Measurements from ENCODE around the gene FRAT1.
"Not testable (repeated sequence)": the region's sequence is repeated elsewhere in the genome, so short reads cannot be mapped to it uniquely, and the experiment has no call there.

The FRAT1 gene, protein sequence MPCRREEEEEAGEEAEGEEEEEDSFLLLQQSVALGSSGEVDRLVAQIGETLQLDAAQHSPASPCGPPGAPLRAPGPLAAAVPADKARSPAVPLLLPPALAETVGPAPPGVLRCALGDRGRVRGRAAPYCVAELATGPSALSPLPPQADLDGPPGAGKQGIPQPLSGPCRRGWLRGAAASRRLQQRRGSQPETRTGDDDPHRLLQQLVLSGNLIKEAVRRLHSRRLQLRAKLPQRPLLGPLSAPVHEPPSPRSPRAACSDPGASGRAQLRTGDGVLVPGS

DNA sequence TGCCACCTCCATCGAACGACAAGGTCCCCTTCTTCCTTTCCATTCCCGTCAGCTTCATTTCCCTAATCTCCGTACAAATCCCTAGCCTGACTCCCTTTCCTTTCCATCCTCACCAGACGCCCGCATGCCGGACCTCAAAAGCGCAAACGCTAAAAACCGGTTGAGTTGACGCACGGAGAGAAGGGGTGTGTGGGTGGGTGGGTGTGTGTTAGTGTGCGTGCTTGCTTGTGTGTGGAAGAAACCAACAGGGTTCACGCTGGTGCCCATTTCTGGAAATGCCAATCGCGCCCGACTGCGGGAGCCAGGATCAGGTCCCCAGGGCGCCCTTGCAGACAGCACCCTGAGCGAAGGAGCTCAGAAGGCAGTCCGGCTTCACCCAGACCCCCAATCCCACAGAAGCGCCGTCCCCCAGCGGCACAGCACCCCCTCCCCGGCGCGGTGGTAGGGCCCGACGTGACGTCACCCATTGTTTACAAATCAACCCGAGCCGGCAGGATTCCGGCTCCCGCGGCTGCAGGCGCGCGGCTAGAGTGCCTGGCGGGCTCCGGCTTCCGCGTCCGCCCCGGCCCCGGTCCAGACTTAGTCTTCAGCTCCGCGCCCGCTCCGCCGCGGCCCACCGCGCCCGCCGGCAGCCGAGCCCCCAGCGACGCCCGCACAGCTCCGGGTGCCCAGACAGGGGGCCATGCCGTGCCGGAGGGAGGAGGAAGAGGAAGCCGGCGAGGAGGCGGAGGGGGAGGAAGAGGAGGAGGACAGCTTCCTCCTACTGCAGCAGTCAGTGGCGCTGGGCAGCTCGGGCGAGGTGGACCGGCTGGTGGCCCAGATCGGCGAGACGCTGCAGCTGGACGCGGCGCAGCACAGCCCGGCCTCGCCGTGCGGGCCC is at the start of gene FRAT1:
Gene FRAT1 (plus strand): TSS at position 500 of the 880 bp plus-strand sequence. CDS start 183 bp downstream, at position 683.
- peak within 1 kb of the TSS; percentile 99 for H2AFZ ChIP-seq (ENCODE audit: low read length, unreplicated experiment)
- H3K27ac ChIP-seq (ENCODE audit: low read depth, low read length), result peak within 1 kb of the TSS; percentile 89
- peak within 1 kb of the TSS; percentile 85 for H3K4me3 ChIP-seq (ENCODE audit: low read depth, low read length)
- H3K4me1 ChIP-seq (ENCODE audit: control insufficient read depth, insufficient read depth, low read length, unreplicated experiment), result peaks cover 4% of the 10 kb centered on the region
- peaks cover 26% of the 10 kb centered on the region for H3K27me3 ChIP-seq (ENCODE audit: insufficient read depth, low read length)
- no peaks in the 10 kb centered on the region for H3K79me2 ChIP-seq (ENCODE audit: control insufficient read depth, insufficient read depth, low read length, unreplicated experiment)
- H3K36me3 ChIP-seq (ENCODE audit: insufficient read depth, low read length), result no peaks in the 10 kb centered on the region

DNA sequence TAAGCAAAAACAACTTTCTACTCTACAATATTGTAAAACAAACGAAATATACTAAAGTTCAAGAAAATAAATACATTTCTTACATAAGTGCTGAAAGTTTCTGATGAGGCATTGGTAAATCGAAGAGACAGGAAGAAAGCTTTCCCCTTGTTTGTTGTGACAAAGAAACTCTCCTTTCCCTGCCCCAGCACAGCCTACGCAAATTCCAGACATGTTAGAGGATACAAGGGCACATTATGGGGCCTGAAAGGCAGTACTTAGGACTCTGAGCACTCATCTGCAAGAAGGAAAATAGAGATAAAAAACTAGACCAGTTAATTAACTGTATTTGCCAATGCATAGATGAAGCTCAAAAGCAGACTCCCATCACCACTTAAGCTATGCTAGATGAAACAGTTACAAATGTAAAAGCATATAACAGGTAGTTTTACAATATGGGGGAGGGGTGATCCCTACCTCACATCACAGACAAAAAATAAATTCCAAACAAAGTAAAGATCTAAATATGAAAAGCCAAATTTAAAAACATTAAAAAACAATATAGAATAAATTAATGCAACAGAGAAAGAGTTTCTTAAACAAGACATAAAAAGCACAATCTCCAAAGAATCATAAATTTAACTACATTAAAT is 48.4 kb upstream of the FRAT1 start:
- H3K4me3 ChIP-seq (ENCODE audit: low read depth, low read length), result no peak overlapping the region
- H3K79me2 ChIP-seq (ENCODE audit: control insufficient read depth, insufficient read depth, low read length, unreplicated experiment), result no peaks in the 10 kb centered on the region
- H3K27ac ChIP-seq (ENCODE audit: low read depth, low read length), result no peak overlapping the region
- H2AFZ ChIP-seq (ENCODE audit: low read length, unreplicated experiment), result no peak overlapping the region
- no peaks in the 10 kb centered on the region for H3K27me3 ChIP-seq (ENCODE audit: insufficient read depth, low read length)
- no peaks in the 10 kb centered on the region for H3K36me3 ChIP-seq (ENCODE audit: insufficient read depth, low read length)
- H3K4me1 ChIP-seq (ENCODE audit: control insufficient read depth, insufficient read depth, low read length, unreplicated experiment), result no peaks in the 10 kb centered on the region

DNA sequence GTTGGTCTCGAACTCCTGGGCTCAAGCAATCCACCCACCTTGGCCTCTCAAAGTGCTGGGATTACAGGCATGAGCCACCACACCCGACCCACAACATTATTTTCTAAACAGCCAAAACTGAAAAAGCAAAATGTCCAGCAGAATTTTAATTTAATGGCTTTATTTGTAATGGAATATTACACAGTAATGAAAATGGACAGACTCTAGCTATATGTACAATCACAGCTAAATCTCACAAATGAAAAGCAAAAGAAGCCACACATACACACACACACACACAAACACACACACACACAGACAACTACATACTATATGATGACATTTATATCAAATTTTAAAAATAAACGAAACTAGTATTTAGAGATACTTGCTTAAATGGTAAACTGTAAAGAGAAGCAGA is 45.4 kb upstream of the FRAT1 start:
- Histone ChIP-seq H3K36me3 (ENCODE audit: insufficient read depth, low read length) (no peaks in the 10 kb centered on the region), H3K4me1 (ENCODE audit: control insufficient read depth, insufficient read depth, low read length, unreplicated experiment) (peaks cover 11% of the 10 kb centered on the region), H3K27ac (ENCODE audit: low read depth, low read length) (no peak overlapping the region), H3K79me2 (ENCODE audit: control insufficient read depth, insufficient read depth, low read length, unreplicated experiment) (no peaks in the 10 kb centered on the region), H3K4me3 (ENCODE audit: low read depth, low read length) (no peak overlapping the region), H2AFZ (ENCODE audit: low read length, unreplicated experiment) (no peak overlapping the region), H3K27me3 (ENCODE audit: insufficient read depth, low read length) (no peaks in the 10 kb centered on the region)

DNA sequence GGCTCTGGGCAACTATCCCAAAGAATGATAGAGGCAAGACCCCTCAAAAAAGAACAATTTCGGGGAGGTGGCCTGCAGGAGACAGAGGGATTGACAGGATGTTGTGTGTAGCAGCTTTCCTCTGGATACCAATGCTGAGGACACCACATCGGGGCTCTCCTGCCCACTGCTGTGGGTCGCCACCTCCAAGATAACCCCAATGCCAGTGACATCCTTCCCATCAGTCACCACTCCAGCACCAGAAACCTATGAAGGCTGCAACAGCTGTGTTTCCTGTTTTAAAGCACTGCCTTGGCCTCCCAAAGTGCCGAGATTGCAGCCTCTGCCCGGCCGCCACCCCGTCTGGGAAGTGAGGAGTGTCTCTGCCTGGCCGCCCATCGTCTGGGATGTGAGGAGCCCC is 44.2 kb upstream of the FRAT1 start:
- Histone ChIP-seq H3K27me3 (ENCODE audit: insufficient read depth, low read length) (no peaks in the 10 kb centered on the region), H3K4me3 (ENCODE audit: low read depth, low read length) (no peak overlapping the region)

DNA sequence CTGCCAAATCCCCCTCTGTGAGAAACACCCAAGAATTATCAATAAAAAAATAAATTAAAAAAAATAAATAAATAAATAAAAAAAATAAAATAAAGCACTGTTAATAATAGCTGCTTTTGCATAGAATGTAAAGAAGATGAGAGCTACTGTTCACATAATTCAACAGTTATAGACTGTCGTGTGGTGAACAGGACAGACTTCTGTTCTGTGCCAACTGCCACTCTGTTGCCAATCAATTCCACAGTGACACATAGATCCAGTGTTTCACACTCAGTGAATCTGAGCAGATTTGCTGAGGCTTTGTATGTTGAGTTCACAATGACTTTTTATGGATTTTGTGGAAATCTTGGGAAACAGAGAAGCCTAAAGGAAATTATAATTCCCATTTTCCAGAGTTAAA is 41.5 kb upstream of the FRAT1 start:
- no peak overlapping the region for H3K4me3 ChIP-seq (ENCODE audit: low read depth, low read length)
- H3K79me2 ChIP-seq (ENCODE audit: control insufficient read depth, insufficient read depth, low read length, unreplicated experiment), result no peaks in the 10 kb centered on the region
- no peaks in the 10 kb centered on the region for H3K36me3 ChIP-seq (ENCODE audit: insufficient read depth, low read length)
- peaks cover 24% of the 10 kb centered on the region for H3K4me1 ChIP-seq (ENCODE audit: control insufficient read depth, insufficient read depth, low read length, unreplicated experiment)
- no peak overlapping the region for H3K27ac ChIP-seq (ENCODE audit: low read depth, low read length)
- H2AFZ ChIP-seq (ENCODE audit: low read length, unreplicated experiment), result no peak overlapping the region
- no peaks in the 10 kb centered on the region for H3K27me3 ChIP-seq (ENCODE audit: insufficient read depth, low read length)

More for the DNA sequence above, 44.2 kb upstream of the FRAT1 start:
- Histone ChIP-seq H3K4me1 (ENCODE audit: control insufficient read depth, insufficient read depth, low read length, unreplicated experiment) (peaks cover 22% of the 10 kb centered on the region), H3K79me2 (ENCODE audit: control insufficient read depth, insufficient read depth, low read length, unreplicated experiment) (no peaks in the 10 kb centered on the region), H2AFZ (ENCODE audit: low read length, unreplicated experiment) (no peak overlapping the region), H3K27ac (ENCODE audit: low read depth, low read length) (no peak overlapping the region), H3K36me3 (ENCODE audit: insufficient read depth, low read length) (no peaks in the 10 kb centered on the region)

DNA sequence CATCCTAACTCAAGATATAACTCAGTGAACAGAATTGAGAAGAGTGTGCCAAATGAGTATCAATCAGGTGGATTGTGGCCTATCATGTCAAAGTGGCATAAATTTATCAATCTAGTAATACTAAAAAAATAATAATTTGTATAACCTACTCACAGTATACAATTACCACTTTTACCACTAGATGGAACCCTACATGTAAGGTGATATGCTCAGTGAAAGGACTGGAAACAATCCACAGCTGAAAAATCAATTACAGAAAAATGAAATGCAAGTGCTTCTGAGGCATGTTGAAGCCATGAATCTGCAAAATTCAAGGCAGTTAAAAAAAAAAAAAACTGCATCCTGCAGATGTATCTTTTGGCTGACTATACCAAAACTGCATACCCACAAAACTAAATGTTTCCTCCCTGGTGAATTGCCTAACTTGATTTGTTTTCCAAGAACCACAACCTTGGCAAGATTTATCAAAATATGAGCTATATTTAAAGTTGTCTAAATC is 40.5 kb upstream of the FRAT1 start:
- no peaks in the 10 kb centered on the region for H3K36me3 ChIP-seq (ENCODE audit: insufficient read depth, low read length)
- H3K4me1 ChIP-seq (ENCODE audit: control insufficient read depth, insufficient read depth, low read length, unreplicated experiment), result peaks cover 24% of the 10 kb centered on the region
- peak overlapping the region; percentile 35 for H3K4me3 ChIP-seq (ENCODE audit: low read depth, low read length)
- no peaks in the 10 kb centered on the region for H3K27me3 ChIP-seq (ENCODE audit: insufficient read depth, low read length)
- H2AFZ ChIP-seq (ENCODE audit: low read length, unreplicated experiment), result peak overlapping the region; percentile 3
- H3K79me2 ChIP-seq (ENCODE audit: control insufficient read depth, insufficient read depth, low read length, unreplicated experiment), result no peaks in the 10 kb centered on the region
- peak overlapping the region; percentile 86 for H3K27ac ChIP-seq (ENCODE audit: low read depth, low read length)

DNA sequence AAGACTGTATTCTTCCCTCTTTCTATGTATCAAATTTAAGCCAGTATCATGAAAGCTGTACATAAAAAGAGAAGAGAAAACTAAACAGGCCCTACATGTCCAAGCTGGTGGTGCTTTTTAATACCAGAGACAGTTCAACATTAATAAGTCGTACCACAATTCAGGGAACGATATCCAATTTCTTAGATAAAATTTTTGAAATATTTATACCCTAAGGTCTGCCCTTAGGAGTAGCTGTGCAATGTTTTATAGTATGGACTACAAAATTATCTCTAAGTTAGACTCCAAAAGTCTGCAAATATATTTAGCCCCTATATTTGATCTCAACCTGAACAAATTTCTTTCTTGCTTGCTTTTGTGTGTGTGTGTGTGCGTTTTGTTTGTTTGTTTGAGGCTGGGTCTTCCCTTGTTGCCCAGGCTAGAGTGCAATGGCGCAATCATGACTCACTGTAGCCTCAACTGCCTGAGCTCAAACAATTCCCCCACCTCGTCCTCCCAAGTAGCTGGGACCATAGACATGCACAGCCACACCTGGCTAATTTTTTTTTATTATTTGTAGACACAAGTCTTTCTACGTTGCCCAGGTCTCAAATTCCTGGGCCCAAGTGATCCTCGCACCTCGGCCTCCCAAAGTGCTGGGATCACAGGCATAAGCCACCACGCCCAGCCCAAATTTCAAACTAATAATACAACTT is 39.8 kb upstream of the FRAT1 start:
- Histone ChIP-seq H3K79me2 (ENCODE audit: control insufficient read depth, insufficient read depth, low read length, unreplicated experiment) (no peaks in the 10 kb centered on the region), H3K27ac (ENCODE audit: low read depth, low read length) (peak overlapping the region; percentile 86), H3K36me3 (ENCODE audit: insufficient read depth, low read length) (no peaks in the 10 kb centered on the region), H3K4me1 (ENCODE audit: control insufficient read depth, insufficient read depth, low read length, unreplicated experiment) (peaks cover 24% of the 10 kb centered on the region), H3K27me3 (ENCODE audit: insufficient read depth, low read length) (no peaks in the 10 kb centered on the region), H2AFZ (ENCODE audit: low read length, unreplicated experiment) (peak overlapping the region; percentile 3), H3K4me3 (ENCODE audit: low read depth, low read length) (peak overlapping the region; percentile 35)

DNA sequence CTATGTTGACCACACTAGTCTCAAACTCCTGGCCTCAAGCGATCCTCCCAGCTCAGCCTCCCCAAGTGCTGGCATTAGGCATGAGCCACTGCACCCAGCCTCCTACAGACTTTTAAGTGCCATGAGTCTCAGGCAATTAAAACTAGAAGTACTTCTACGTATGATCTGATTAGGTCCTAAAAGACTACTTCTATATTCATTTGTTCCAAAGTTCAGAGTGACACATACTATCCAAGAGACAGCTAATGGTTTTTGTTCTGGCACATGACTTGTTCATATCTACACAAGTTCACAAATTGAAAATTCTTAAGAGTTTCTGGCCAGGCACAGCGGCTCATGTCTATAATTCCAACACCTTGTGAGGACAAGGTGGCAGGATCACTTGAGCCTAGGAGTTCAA is 38.3 kb upstream of the FRAT1 start:
- no peak overlapping the region for H2AFZ ChIP-seq (ENCODE audit: low read length, unreplicated experiment)
- no peak overlapping the region for H3K27ac ChIP-seq (ENCODE audit: low read depth, low read length)
- H3K79me2 ChIP-seq (ENCODE audit: control insufficient read depth, insufficient read depth, low read length, unreplicated experiment), result no peaks in the 10 kb centered on the region
- H3K36me3 ChIP-seq (ENCODE audit: insufficient read depth, low read length), result no peaks in the 10 kb centered on the region
- H3K4me3 ChIP-seq (ENCODE audit: low read depth, low read length), result no peak overlapping the region
- H3K4me1 ChIP-seq (ENCODE audit: control insufficient read depth, insufficient read depth, low read length, unreplicated experiment), result peaks cover 24% of the 10 kb centered on the region
- no peaks in the 10 kb centered on the region for H3K27me3 ChIP-seq (ENCODE audit: insufficient read depth, low read length)

DNA sequence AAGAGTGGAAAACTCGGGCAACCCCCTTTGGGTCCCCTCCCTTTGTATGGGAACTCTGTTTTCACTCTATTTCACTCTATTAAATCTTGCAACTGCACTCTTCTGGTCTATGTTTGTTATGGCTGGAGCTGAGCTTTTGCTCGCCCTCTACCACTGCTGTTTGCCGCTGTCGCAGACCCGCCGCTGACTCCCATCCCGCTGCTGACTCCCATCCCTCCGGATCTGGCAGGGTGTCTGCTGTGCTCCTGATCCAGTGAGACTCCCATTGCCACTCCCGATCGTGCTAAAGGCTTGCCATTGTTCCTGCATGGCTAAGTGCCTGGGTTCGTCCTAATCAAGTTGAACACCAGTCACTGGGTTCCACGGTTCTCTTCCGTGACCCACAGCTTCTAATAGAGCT is 29.0 kb upstream of the FRAT1 start:
- H3K27ac ChIP-seq (ENCODE audit: low read depth, low read length); H3K36me3 ChIP-seq (ENCODE audit: insufficient read depth, low read length); H3K4me3 ChIP-seq (ENCODE audit: low read depth, low read length); H3K4me1 ChIP-seq (ENCODE audit: control insufficient read depth, insufficient read depth, low read length, unreplicated experiment); H3K27me3 ChIP-seq (ENCODE audit: insufficient read depth, low read length); H3K79me2 ChIP-seq (ENCODE audit: control insufficient read depth, insufficient read depth, low read length, unreplicated experiment); H2AFZ ChIP-seq (ENCODE audit: low read length, unreplicated experiment): not testable (repeated sequence)
